K562 (cell line): ENCODE results near the gene MARVELD1. TPM values are rescaled to one million over a fixed set of nuclear protein-coding genes. Genes with fewer than 3 reads are reported as not detected.
"Not testable (repeated sequence)": the region's sequence is repeated elsewhere in the genome, so short reads cannot be mapped to it uniquely, and the experiment has no call there.

Experiments used
- ATAC-seq: fragments of 200-7000 bp; cut with Tn5 transposase; 3 replicates; pipeline ENCODE4 v1.9.1; 2020; ENCODE audit warnings: moderate library complexity
- BruUV-seq: library from RNA; stranded (reverse); fragments of 400-500 nt; replicated peaks from 2 replicates; lab custom pipeline; 2021; lab: Mats Ljungman, UMichigan
- CTCF ChIA-PET: fragments of 300-600 bp; formaldehyde crosslinking; extraction: SDS; loops from one replicate; lab custom pipeline; 2021; ENCODE audit warnings: low intra/inter-chr PET ratio; lab: Yijun Ruan, JAX
- POLR2A ChIA-PET: fragments of 300-600, 350-650 bp; sonication (Branson Sonifier 250); formaldehyde crosslinking; extraction: SDS; loops from one replicate; lab custom pipeline; 2021; ENCODE audit warnings: antibody characterized with exemption, inconsistent platforms; lab: Yijun Ruan, JAX
- DNase-seq, 4 experiments: peaks; one replicate each; pipeline versions ENCODE4 v3.0.0 to v3.0.0-alpha.2; 2011 to 2018; ENCODE audit warnings: low spot score in 3 of 4, mixed read lengths in 3 of 4; ENCODE audit errors: extremely low read depth in 1 of 4
- FAIRE-seq: peaks from 2 replicates; lab custom pipeline; 2011; peaks lifted over from hg19 to GRCh38; lab: Jason Lieb, UNC
- H2AFZ ChIP-seq: 2 replicates; pipeline ENCODE4 v1.6.0; 2011; ENCODE audit warnings: low read depth, low read length, control low read depth, inconsistent platforms
- H3K27ac ChIP-seq: fragments of 200-600 bp; 3 replicates; pipeline ENCODE4 v1.8.0; 2011; ENCODE audit warnings: low read depth, mild to moderate bottlenecking, control low read depth, inconsistent platforms, low read length, moderate library complexity, mixed read lengths; ENCODE audit errors: extremely low read depth
- H3K27me3 ChIP-seq, 2 experiments: fragments of 300-600 bp in 1 of 2; 2 replicates in 1 of 2; 3 replicates in 1 of 2; pipeline versions ENCODE4 v1.6.0 to v1.8.0; 2011; ENCODE audit warnings: inconsistent platforms in 2 of 2, low read length in 2 of 2, mild to moderate bottlenecking in 1 of 2, mixed read lengths in 1 of 2, moderate library complexity in 1 of 2; ENCODE audit not compliant: control insufficient read depth in 2 of 2, insufficient read depth in 2 of 2
- H3K36me3 ChIP-seq: fragments of 300-600 bp; 3 replicates; pipeline ENCODE4 v1.8.0; 2011; ENCODE audit warnings: mild to moderate bottlenecking, low read length, inconsistent platforms; ENCODE audit not compliant: control insufficient read depth, insufficient read depth
- H3K4me1 ChIP-seq, 2 experiments: fragments of 200-600 bp in 1 of 2; replicated peaks in 1 of 2; 2 replicates in 1 of 2; 3 replicates in 1 of 2; pipeline versions ENCODE4 v1.5.1 to v1.8.0; 2011; ENCODE audit warnings: inconsistent platforms in 2 of 2, low read length in 2 of 2, mild to moderate bottlenecking in 1 of 2, mixed read lengths in 1 of 2, moderate library complexity in 1 of 2; ENCODE audit not compliant: control insufficient read depth in 2 of 2, insufficient read depth in 2 of 2
- H3K4me2 ChIP-seq: 2 replicates; pipeline ENCODE4 v1.6.1; 2011; ENCODE audit warnings: low read length, control low read depth, inconsistent platforms, mixed read lengths; ENCODE audit not compliant: insufficient read depth
- H3K4me3 ChIP-seq: fragments of 200-600 bp; sonication (generic), shearing (Covaris generic); 2 replicates; pipeline ENCODE4 v1.5.1; 2016; ENCODE audit warnings: control low read depth, inconsistent platforms
- H3K79me2 ChIP-seq: fragments of 200-600 bp; 3 replicates; pipeline ENCODE4 v1.8.0; 2011; ENCODE audit warnings: low read length, inconsistent platforms; ENCODE audit not compliant: control insufficient read depth, insufficient read depth
- H3K9ac ChIP-seq, 2 experiments: 2 replicates each; pipeline versions ENCODE4 v1.6.0 to v1.6.1; 2011; ENCODE audit warnings: low read depth in 2 of 2, low read length in 2 of 2, control low read depth in 1 of 2, inconsistent platforms in 1 of 2, mild to moderate bottlenecking in 1 of 2, mixed read lengths in 1 of 2; ENCODE audit not compliant: insufficient read depth in 1 of 2
- H3K9me1 ChIP-seq: one replicate; pipeline ENCODE4 v1.6.0; 2011; ENCODE audit warnings: inconsistent platforms, mild to moderate bottlenecking, low read length, moderate library complexity; ENCODE audit not compliant: control insufficient read depth, insufficient read depth
- H3K9me3 ChIP-seq: replicated peaks from 2 replicates; pipeline ENCODE4 v1.5.1; 2011; ENCODE audit warnings: low read depth, low read length, inconsistent platforms; ENCODE audit not compliant: control insufficient read depth, insufficient read depth
- H4K20me1 ChIP-seq: replicated peaks from 2 replicates; pipeline ENCODE4 v1.6.1; 2011; ENCODE audit warnings: low read length, inconsistent platforms, mixed read lengths; ENCODE audit not compliant: control insufficient read depth, insufficient read depth
- RAD21 ChIP-seq, 2 experiments: fragments of 250-450 bp in 1 of 2; fragments of 450-650 bp in 1 of 2; sonication (Bioruptor Pico) in 1 of 2; formaldehyde crosslinking in 1 of 2; IDR thresholded peaks in 1 of 2; conservative IDR thresholded peaks in 1 of 2; 2 replicates each; pipeline versions ENCODE4 v1.4.0 to v1.8.0; 2020 to 2022; ENCODE audit warnings: mild to moderate bottlenecking in 2 of 2, moderate library complexity in 1 of 2
- ZNF133 ChIP-seq: fragments of 250-450 bp; sonication (Bioruptor Pico); IDR thresholded peaks from 2 replicates; pipeline ENCODE4 v1.4.0; 2020; ENCODE audit warnings: mild to moderate bottlenecking
- WGBS: fragments of 100-300 bp; shearing (Covaris generic); methylation state at CpG from one replicate; pipeline ENCODE4 v1.1.6; 2016; ENCODE audit warnings: low coverage, mixed read lengths; ENCODE audit not compliant: insufficient coverage; ENCODE audit errors: missing lambda C conversion rate; 5-methylcytosine and 5-hydroxymethylcytosine counted together
- in situ Hi-C: fragments of 300-500 bp; cut with MboI; formaldehyde crosslinking; loops from 4 replicates; pipeline ENCODE4 v1.15.0; 2018; ENCODE audit warnings: inconsistent platforms, mixed read lengths
- intact Hi-C: fragments of 100-400 bp; cut with micrococcal nuclease; formaldehyde crosslinking; loops from 2 replicates; pipeline ENCODE4 v1.14.2; 2022
- polyA plus RNA-seq, 8 experiments: library from polyadenylated mRNA; depleted of rRNA in 4 of 8; stranded (reverse) in 5 of 8; unstranded in 3 of 8; fragments of >200 nt; fragmentation: Nextera tagmentation in 2 of 8; fragmentation: Illumina TruSeq in 1 of 8; extraction: Ambion mirVana in 2 of 8; extraction: Trizol in 1 of 8; gene quantifications; 2 replicates each; pipeline versions ENCODE4 v1.2.1 to v1.2.3, GENCODE V29; 2011 to 2014; ENCODE audit warnings: inconsistent platforms in 1 of 8, missing spikeins in 1 of 8
- total RNA-seq, 7 experiments: library from RNA; depleted of rRNA in 6 of 7; stranded (reverse); fragments of >200 nt in 6 of 7; fragmentation: Illumina TruSeq in 2 of 7; extraction: Trizol in 2 of 7; gene quantifications; 2 replicates each; pipeline versions ENCODE4 v1.2.1 to v1.2.3, GENCODE V29; 2011 to 2021; ENCODE audit warnings: low replicate concordance in 1 of 7

MARVELD1 gene
- total and polyA plus RNA-seq, 9 of the 15 experiments (the other 6 are each of a cell fraction or from before 2014, with no cell fraction given): 2.7 to 12.5 (median 5.3) TPM

- TF ChIP-seq RAD21 (CRISPR knock-in tag; conservative IDR thresholded peaks at IDR 0.05 in 1 of 2, IDR thresholded peaks at IDR 0.05 in 1 of 2): peak in 1 of 2 experiments; percentile 25; a peak in 1 of 4 replicates
- no peak for TF ChIP-seq ZNF133 (CRISPR knock-in tag)
Observed at GRCh38 chr10:97683556-97684367, 29.8 kb upstream of the MARVELD1 start (continued).

- peaks cover 32% of the 10 kb centered on the region for H3K79me2 ChIP-seq
- H3K9me1 ChIP-seq, DNase-seq, CTCF ChIA-PET, H2AFZ ChIP-seq, H3K9me3 ChIP-seq, H3K27ac ChIP-seq, H3K27me3 ChIP-seq, H4K20me1 ChIP-seq, ATAC-seq, FAIRE-seq, H3K4me3 ChIP-seq, H3K36me3 ChIP-seq, BruUV-seq, in situ Hi-C loops: not testable (repeated sequence)
- POLR2A ChIA-PET: interaction anchor here (0.9 to 1.8 kb wide), 4 partner anchors 9 to 43 kb away, joined by 4 to 8 read pairs (median 6); partner anchors contain the start of gene MARVELD1
- H3K9ac ChIP-seq: peak overlapping the region in 1 of 2 experiments; percentile 80; a peak in 1 of 4 replicates
- intact Hi-C loops: loop anchor here (10.0 kb wide), 1 partner anchor 110 kb away; the partner anchor contains the start of gene ANKRD2
- H3K4me2 ChIP-seq: peak overlapping the region; percentile 89
- WGBS: 51% methylated on average over 3 of the region's 7 CpGs
- peaks cover 30 to 51% of the 10 kb centered on the region in 2 experiments; a peak in 4 of 5 replicates for H3K4me1 ChIP-seq
Observed at GRCh38 chr10:97684368-97684713, 29.2 kb upstream of the MARVELD1 start.
